ENCODE measurements around the gene PCAT7. TPM values are rescaled to one million over a fixed set of nuclear protein-coding genes. Genes with fewer than 3 reads are reported as not detected.
A peak's percentile ranks its signal among the peaks of the same experiment; 100 is the strongest.

The PCAT7 gene
- total RNA-seq, 1 donor from 2014 or later = 19.9 TPM

DNA sequence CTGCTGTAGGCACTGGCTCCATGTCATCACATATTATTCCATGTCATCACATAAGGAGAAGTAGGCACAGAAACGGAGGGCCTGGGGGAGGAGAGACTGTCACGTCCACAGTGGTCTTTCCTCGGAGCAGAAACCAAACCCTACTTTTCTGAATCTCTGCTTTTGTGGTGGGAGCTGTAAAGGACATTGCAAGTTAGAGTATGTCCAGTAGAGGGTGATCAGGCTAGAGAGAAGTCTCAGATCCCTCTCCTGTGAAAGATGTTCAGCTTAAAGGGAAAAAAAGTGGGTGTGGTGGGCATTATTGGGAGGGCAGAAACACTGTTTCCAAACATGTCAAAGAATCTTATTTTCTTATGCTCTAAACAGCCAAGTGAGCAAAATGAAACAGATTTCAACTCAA lies 58.1 kb downstream of the PCAT7 start:
- Mint-ChIP-seq H3K4me3 (no peak overlapping the region), H3K9me3 (no peaks in the 10 kb centered on the region), H3K27ac (no peak overlapping the region), H3K36me3 (no peaks in the 10 kb centered on the region), H3K27me3 (ENCODE audit: insufficient read depth, low read depth) (peaks cover 5% of the 10 kb centered on the region), H3K4me1 (peaks cover 17% of the 10 kb centered on the region)
- Histone ChIP-seq H3K4me2 (no peak overlapping the region), H3K79me2 (ENCODE audit: low read depth) (no peaks in the 10 kb centered on the region), H3K36me3 (no peaks in the 10 kb centered on the region), H3K9ac (no peak overlapping the region), H4K20me1 (ENCODE audit: low read depth) (no peaks in the 10 kb centered on the region), H3K9me3 (ENCODE audit: low read depth) (no peaks in the 10 kb centered on the region), H3F3A (ENCODE audit: low read depth) (peaks cover 19% of the 10 kb centered on the region), H3K4me3 (no peak overlapping the region), H2AFZ (replicated peaks) (no peak overlapping the region), H3K27me3 (no peaks in the 10 kb centered on the region), H3K4me1 (peaks cover 14% of the 10 kb centered on the region), H3K27ac (no peak overlapping the region)
- DNase-seq (ENCODE audit: low spot score) = no peak
- TF ChIP-seq EZH2 (IDR thresholded peaks at IDR 0.05) (no peak), CTCF (IDR thresholded peaks at IDR 0.05) (peak; percentile 26)

DNA sequence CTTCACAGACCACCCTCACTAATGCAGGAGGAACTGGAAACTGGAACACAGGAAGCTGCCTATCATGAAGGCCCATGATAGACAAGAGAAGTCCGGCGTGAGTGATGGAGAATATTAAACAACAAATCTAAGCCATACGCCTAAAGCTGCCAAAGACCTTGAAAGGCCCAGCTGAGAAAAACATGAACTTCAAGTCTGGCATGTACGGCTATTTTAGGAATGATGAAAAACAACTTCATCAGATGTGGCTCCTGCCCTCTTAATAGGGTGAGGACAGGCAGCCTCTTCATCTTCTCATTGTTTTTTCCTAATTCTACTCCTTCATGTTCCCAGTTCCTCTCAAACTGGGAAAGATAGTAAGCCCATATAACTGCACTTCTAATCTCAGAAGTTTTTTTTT lies 64.1 kb downstream of the PCAT7 start:
- no peaks in the 10 kb centered on the region for H3K9me3 ChIP-seq (ENCODE audit: low read depth)
- no peak overlapping the region for H3K27ac Mint-ChIP-seq
- H4K20me1 ChIP-seq (ENCODE audit: low read depth) = no peaks in the 10 kb centered on the region
- no peaks in the 10 kb centered on the region for H3F3A ChIP-seq (ENCODE audit: low read depth)
- H3K36me3 ChIP-seq = no peaks in the 10 kb centered on the region
- no peaks in the 10 kb centered on the region for H3K27me3 ChIP-seq
- no peak overlapping the region for H3K9ac ChIP-seq
- H3K79me2 ChIP-seq (ENCODE audit: low read depth) = no peaks in the 10 kb centered on the region
- no peaks in the 10 kb centered on the region for H3K4me1 ChIP-seq
- H3K9me3 Mint-ChIP-seq = no peaks in the 10 kb centered on the region
- H3K36me3 Mint-ChIP-seq = no peaks in the 10 kb centered on the region
- no peak overlapping the region for H3K4me3 Mint-ChIP-seq
- H3K27ac ChIP-seq = no peak overlapping the region
- no peak overlapping the region for H2AFZ ChIP-seq (replicated peaks)
- H3K4me3 ChIP-seq = no peak overlapping the region
- no peak for DNase-seq (ENCODE audit: low spot score)
- TF ChIP-seq EZH2phosphoT487 (IDR thresholded peaks at IDR 0.05) (no peak), EZH2 (IDR thresholded peaks at IDR 0.05) (no peak), CTCF (IDR thresholded peaks at IDR 0.05) (no peak)
- peaks cover 4% of the 10 kb centered on the region for H3K27me3 Mint-ChIP-seq (ENCODE audit: insufficient read depth, low read depth)
- H3K4me1 Mint-ChIP-seq = no peaks in the 10 kb centered on the region
- no peak overlapping the region for H3K4me2 ChIP-seq

Small RNA genes lying within 50 kb of the gene (small RNA-seq; reads per million reads assigned to genes)
- not detected for gene RNU6-669P

Other genes with a start within 250 kb of the PCAT7 start
- 0.22 TPM in 1 of 2 replicates, not detected in the other for gene NUTM2F, start 226.4 kb upstream of the PCAT7 start, total RNA-seq (ENCODE audit: low replicate concordance)
- gene FBP2, start 38.7 kb downstream of the PCAT7 start, total RNA-seq (ENCODE audit: low replicate concordance) = not detected in 2 replicates
- 0.31 TPM in 1 of 2 replicates, not detected in the other for gene FBP1, start 84.4 kb downstream of the PCAT7 start, total RNA-seq (ENCODE audit: low replicate concordance)
- 16.6 and 18.3 TPM in 2 replicates for gene AOPEP, start 171.6 kb downstream of the PCAT7 start, total RNA-seq (ENCODE audit: low replicate concordance)